ENCODE measurements around the gene SKAP2.
"Not testable (repeated sequence)": the region's sequence is repeated elsewhere in the genome, so short reads cannot be mapped to it uniquely, and the experiment has no call there.

Gene SKAP2

DNA sequence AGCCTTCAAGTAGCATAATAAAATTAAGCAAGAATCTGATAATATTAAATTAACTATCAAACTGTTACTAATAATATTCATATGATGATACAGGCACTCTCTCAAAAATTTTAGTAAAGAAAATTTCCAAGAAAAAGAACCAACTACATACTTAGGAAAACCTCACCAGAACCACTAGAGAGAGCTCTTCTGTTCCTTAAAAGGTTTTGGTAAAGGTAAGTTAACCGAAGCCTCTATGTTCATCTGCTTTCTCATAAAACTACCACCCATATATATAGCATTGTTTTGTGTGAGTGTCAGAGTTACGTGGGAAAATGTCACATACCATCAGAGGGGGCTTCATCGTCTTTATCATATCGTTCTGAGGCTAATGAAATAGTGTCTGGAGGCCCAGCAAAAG lies 20.7 kb downstream of the SKAP2 start:
- no peaks in the 10 kb centered on the region for H3K27me3 Mint-ChIP-seq
- no peaks in the 10 kb centered on the region for H3K36me3 Mint-ChIP-seq
- H3K9me3 Mint-ChIP-seq: no peaks in the 10 kb centered on the region
- no peak for DNase-seq
- H3K4me1 Mint-ChIP-seq: no peaks in the 10 kb centered on the region
- no peak overlapping the region for H3K27ac Mint-ChIP-seq
- CTCF ChIA-PET: no interaction called here
- no peak overlapping the region for H3K4me3 Mint-ChIP-seq

- CTCF ChIA-PET: no interaction called here
- H3K4me3 Mint-ChIP-seq: no peak overlapping the region
- no peaks in the 10 kb centered on the region for H3K9me3 Mint-ChIP-seq
- no peaks in the 10 kb centered on the region for H3K36me3 Mint-ChIP-seq
- no peaks in the 10 kb centered on the region for H3K27me3 Mint-ChIP-seq
- no peaks in the 10 kb centered on the region for H3K4me1 Mint-ChIP-seq
- H3K27ac Mint-ChIP-seq: no peak overlapping the region
- no peak for DNase-seq
Observed at GRCh38 chr7:26842897-26843296, 21.5 kb downstream of the SKAP2 start.

DNA sequence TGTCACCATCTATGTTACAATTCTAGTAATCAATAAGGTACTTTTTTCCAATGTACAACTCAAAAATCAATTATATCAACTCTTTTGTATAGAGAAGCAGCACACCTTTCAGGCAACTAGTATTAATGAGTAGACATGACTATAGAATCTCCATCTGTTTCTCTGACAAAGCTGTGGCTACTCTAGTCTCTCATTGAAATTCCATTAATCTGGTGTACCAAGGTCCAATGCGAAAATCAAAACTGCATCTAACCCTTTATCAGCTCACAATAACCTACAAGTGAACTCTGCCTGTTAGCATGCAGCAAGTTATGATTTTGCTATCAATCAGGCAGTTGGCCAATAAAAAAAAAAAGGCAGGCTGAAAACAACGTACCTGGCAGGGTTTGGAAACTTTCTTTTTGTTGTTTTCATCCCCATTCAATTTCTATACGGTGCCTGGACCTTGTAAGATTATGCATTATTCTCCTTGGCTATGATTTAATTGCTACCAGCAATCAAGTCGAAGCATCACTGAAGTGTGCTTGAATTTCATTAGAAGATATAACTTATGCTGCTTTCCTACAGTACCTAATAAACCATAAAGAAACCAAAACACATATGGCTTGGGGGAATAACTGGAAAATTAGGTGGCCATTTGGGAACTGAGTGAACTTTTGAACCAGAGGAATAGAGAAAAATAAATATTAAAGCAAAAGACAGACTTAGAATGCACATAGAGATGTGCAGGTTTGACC lies 23.2 kb downstream of the SKAP2 start:
- Mint-ChIP-seq H3K4me1 (no peaks in the 10 kb centered on the region), H3K27ac (no peak overlapping the region), H3K4me3 (no peak overlapping the region), H3K9me3 (peaks cover under 1% of the 10 kb centered on the region), H3K27me3 (no peaks in the 10 kb centered on the region), H3K36me3 (no peaks in the 10 kb centered on the region)
- no peak for DNase-seq
- CTCF ChIA-PET: no interaction called here

GRCh38 chr7:26836793-26837192 lies 27.6 kb downstream of the SKAP2 start:
- H3K36me3 Mint-ChIP-seq, H3K9me3 Mint-ChIP-seq, H3K27me3 Mint-ChIP-seq, DNase-seq, H3K4me3 Mint-ChIP-seq, H3K27ac Mint-ChIP-seq, H3K4me1 Mint-ChIP-seq, CTCF ChIA-PET: not testable (repeated sequence)

GRCh38 chr7:26815426-26815825 lies 49.0 kb downstream of the SKAP2 start:
- peaks cover 7% of the 10 kb centered on the region for H3K27me3 Mint-ChIP-seq
- H3K27ac Mint-ChIP-seq: no peak overlapping the region
- no peak overlapping the region for H3K4me3 Mint-ChIP-seq
- H3K36me3 Mint-ChIP-seq: no peaks in the 10 kb centered on the region
- H3K9me3 Mint-ChIP-seq: no peaks in the 10 kb centered on the region
- CTCF ChIA-PET: no interaction called here
- no peaks in the 10 kb centered on the region for H3K4me1 Mint-ChIP-seq
- DNase-seq: no peak

- Mint-ChIP-seq H3K36me3 (no peaks in the 10 kb centered on the region), H3K27me3 (peaks cover 7% of the 10 kb centered on the region), H3K27ac (no peak overlapping the region), H3K9me3 (no peaks in the 10 kb centered on the region), H3K4me3 (no peak overlapping the region), H3K4me1 (no peaks in the 10 kb centered on the region)
- no peak for DNase-seq
- CTCF ChIA-PET: no interaction called here
Observed at GRCh38 chr7:26813432-26813831, 51.0 kb downstream of the SKAP2 start.

DNA sequence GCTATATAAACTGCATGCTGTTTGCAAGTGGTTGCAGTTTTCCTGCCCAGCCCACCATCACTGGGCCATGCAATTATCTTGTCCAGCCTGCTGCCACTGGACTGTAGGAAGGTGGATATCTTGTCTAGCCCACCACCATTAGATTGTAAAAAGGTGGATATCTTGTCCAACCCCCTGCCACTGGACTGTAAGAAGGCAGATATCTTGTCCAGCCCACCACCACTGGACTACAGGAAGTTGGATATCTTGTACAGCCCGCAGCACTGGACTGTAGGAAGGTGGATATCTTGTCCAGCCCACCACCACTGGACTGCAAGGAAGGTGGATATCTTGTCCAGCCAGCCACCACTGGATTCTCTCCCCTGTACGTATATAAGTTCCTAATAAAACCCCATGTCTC lies 69.8 kb downstream of the SKAP2 start:
- DNase-seq: no peak
- Mint-ChIP-seq H3K9me3 (no peaks in the 10 kb centered on the region), H3K4me3 (no peak overlapping the region), H3K27me3 (no peaks in the 10 kb centered on the region), H3K27ac (no peak overlapping the region), H3K36me3 (no peaks in the 10 kb centered on the region), H3K4me1 (no peaks in the 10 kb centered on the region)
- CTCF ChIA-PET: no interaction called here

DNA sequence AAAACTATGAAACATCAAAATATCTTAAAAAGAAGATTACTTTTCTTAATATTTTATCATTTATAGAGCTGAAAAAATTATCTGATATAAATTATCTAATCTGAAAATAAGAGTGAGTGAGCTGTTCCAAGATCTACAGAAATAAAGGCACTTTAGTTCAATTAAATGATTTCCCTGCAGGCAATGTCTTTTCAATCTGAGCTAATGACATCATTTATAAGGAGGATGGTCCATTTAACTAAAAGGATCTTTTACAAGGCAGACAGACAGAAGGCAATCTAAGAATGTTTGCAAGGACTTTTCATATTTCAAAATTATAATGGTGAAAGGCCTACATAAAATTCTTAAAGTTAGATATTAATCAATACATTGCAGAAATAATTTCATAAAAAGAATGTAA lies 71.8 kb downstream of the SKAP2 start:
- Mint-ChIP-seq H3K4me1 (no peaks in the 10 kb centered on the region), H3K36me3 (no peaks in the 10 kb centered on the region), H3K9me3 (no peaks in the 10 kb centered on the region), H3K27me3 (no peaks in the 10 kb centered on the region), H3K4me3 (no peak overlapping the region), H3K27ac (no peak overlapping the region)
- DNase-seq: no peak
- CTCF ChIA-PET: no interaction called here

- Mint-ChIP-seq H3K27me3 (no peaks in the 10 kb centered on the region), H3K27ac (no peak overlapping the region)
- CTCF ChIA-PET: no interaction called here
Observed at GRCh38 chr7:26792006-26792405, 72.4 kb downstream of the SKAP2 start.

GRCh38 chr7:26789481-26790184 lies 74.8 kb downstream of the SKAP2 start:
- no peaks in the 10 kb centered on the region for H3K9me3 Mint-ChIP-seq
- H3K4me3 Mint-ChIP-seq: no peak overlapping the region
- no peak for DNase-seq
- no peaks in the 10 kb centered on the region for H3K27me3 Mint-ChIP-seq
- CTCF ChIA-PET: no interaction called here
- no peaks in the 10 kb centered on the region for H3K4me1 Mint-ChIP-seq
- H3K36me3 Mint-ChIP-seq: no peaks in the 10 kb centered on the region
- no peak overlapping the region for H3K27ac Mint-ChIP-seq

More at GRCh38 chr7:26792006-26792405, 72.4 kb downstream of the SKAP2 start:
- Mint-ChIP-seq H3K4me1 (no peaks in the 10 kb centered on the region), H3K4me3 (no peak overlapping the region), H3K9me3 (no peaks in the 10 kb centered on the region), H3K36me3 (no peaks in the 10 kb centered on the region)
- no peak for DNase-seq

GRCh38 chr7:26787701-26788100 lies 76.7 kb downstream of the SKAP2 start:
- H3K27ac Mint-ChIP-seq: no peak overlapping the region
- DNase-seq: no peak
- no peak overlapping the region for H3K4me3 Mint-ChIP-seq
- H3K27me3 Mint-ChIP-seq: no peaks in the 10 kb centered on the region
- no peaks in the 10 kb centered on the region for H3K9me3 Mint-ChIP-seq
- H3K36me3 Mint-ChIP-seq: no peaks in the 10 kb centered on the region
- no peaks in the 10 kb centered on the region for H3K4me1 Mint-ChIP-seq
- CTCF ChIA-PET: interaction anchor here (0.9 kb wide), 1 partner anchor 67 kb away, joined by 3 read pairs; no protein-coding TSS in a partner anchor

DNA sequence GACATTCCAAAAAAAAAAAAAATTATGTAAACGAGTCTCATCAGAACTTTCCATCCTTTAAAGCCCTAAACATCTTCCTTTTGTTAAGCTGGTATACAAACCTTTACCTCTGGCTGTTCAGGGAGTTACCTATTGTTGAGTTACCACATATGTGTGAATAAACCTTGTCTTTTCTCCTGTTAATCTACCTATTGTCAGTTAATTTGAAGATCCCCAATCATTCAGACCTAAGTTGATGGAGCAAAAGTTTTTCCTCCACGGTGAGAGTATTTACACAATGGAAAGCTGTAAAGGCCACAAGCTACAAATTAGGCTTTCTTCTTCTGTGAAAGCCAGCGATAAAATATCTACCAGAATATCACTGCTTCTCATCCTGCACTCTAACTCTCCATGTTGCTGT lies 80.3 kb downstream of the SKAP2 start:
- Mint-ChIP-seq H3K4me1 (no peaks in the 10 kb centered on the region), H3K36me3 (no peaks in the 10 kb centered on the region), H3K4me3 (no peak overlapping the region), H3K27ac (no peak overlapping the region), H3K9me3 (no peaks in the 10 kb centered on the region), H3K27me3 (peaks cover 3% of the 10 kb centered on the region)
- CTCF ChIA-PET: no interaction called here
- DNase-seq: no peak

DNA sequence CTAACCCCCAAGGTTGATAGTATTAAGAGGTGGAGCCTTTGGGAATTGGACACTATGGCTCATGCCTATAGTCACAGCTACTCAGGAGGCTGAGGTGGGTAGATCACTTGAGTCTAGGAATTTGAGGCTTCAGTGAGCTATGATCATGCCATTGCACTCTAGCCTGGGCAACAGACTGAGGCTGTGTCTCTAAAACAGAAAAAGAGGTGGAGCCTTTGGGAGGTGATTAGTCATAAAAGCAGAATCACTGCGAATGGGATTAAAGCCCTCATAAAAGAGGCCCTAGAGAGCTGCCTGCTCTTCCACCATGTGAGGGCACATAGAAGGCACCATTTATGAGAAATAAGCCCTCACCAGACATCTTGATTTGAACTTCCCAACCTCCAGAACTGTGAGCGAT lies 81.9 kb downstream of the SKAP2 start:
- DNase-seq: no peak
- no peak overlapping the region for H3K27ac Mint-ChIP-seq
- no peaks in the 10 kb centered on the region for H3K9me3 Mint-ChIP-seq
- H3K4me3 Mint-ChIP-seq: no peak overlapping the region
- peaks cover 3% of the 10 kb centered on the region for H3K27me3 Mint-ChIP-seq
- no peaks in the 10 kb centered on the region for H3K36me3 Mint-ChIP-seq
- CTCF ChIA-PET: no interaction called here
- no peaks in the 10 kb centered on the region for H3K4me1 Mint-ChIP-seq

- Mint-ChIP-seq H3K4me3 (no peak overlapping the region), H3K27ac (no peak overlapping the region), H3K4me1 (no peaks in the 10 kb centered on the region), H3K9me3 (no peaks in the 10 kb centered on the region), H3K27me3 (peaks cover 3% of the 10 kb centered on the region), H3K36me3 (no peaks in the 10 kb centered on the region)
- no peak for DNase-seq
- CTCF ChIA-PET: no interaction called here
Observed at GRCh38 chr7:26779978-26780595, 84.3 kb downstream of the SKAP2 start.

- H3K4me1 Mint-ChIP-seq: no peaks in the 10 kb centered on the region
- peaks cover 3% of the 10 kb centered on the region for H3K27me3 Mint-ChIP-seq
- H3K27ac Mint-ChIP-seq: no peak overlapping the region
- H3K4me3 Mint-ChIP-seq: no peak overlapping the region
- H3K36me3 Mint-ChIP-seq: no peaks in the 10 kb centered on the region
- no peaks in the 10 kb centered on the region for H3K9me3 Mint-ChIP-seq
- CTCF ChIA-PET: no interaction called here
- DNase-seq: no peak
Observed at GRCh38 chr7:26777385-26777784, 87.0 kb downstream of the SKAP2 start.

All from activated naive CD4-positive, alpha-beta T cell treated with anti-CD3 and anti-CD28 coated beads, Interleukin-2, amount 10 ng/mL, durations not matched to agents 7 days and 5 days (primary cell).